G401.6 (cell line): ENCODE data around the gene MED16.
"Not testable (repeated sequence)": the region's sequence is repeated elsewhere in the genome, so short reads cannot be mapped to it uniquely, and the experiment has no call there.

Source experiments
- FAIRE-seq: peaks from 2 replicates; lab custom pipeline; 2012; peaks lifted over from hg19 to GRCh38; lab: Jason Lieb, UNC

MED16 gene

DNA sequence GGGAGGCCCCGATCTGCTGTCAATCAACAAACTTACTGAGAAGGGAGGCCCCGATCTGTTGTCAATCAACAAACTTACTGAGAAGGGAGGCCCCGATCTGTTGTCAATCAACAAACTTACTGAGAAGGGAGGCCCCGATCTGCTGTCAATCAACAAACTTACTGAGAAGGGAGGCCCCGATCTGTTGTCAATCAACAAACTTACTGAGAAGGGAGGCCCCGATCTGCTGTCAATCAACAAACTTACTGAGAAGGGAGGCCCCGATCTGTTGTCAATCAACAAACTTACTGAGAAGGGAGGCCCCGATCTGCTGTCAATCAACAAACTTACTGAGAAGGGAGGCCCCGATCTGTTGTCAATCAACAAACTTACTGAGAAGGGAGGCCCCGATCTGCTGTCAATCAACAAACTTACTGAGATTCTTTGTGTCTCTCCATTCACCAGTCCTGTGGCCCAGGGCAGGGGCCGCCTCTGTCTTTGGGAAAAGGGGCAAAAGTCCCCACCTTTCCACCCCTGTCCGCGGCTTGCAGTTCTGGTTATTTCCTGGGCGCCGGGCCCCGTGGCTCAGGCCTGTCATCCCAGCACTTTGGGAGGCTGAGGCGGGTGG is 39.3 kb downstream of the MED16 start:
- FAIRE-seq = not testable (repeated sequence)

DNA sequence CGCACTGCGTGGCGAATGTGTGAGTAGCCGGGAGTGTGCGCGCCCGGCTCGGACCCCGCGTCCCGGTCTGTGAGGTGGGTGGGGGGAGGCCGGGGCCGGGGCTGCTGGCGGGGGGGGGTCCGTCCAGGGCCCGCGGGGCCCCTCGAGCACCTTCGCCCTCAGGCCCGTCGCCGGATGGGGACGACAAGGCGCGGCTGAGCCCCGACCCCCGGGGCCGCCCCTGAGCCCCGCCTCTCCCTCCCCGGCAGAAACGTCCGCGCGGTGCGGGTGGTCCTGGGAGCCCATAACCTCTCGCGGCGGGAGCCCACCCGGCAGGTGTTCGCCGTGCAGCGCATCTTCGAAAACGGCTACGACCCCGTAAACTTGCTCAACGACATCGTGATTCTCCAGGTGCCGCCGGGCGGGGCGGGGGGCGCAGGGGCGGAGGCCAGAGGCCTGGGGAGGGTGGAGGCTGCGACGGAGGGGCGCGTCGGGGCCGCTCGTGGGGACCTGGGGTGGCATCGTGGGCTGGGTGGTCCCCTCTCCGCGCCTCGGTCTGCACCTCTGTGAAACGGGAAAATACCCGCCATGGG is 39.9 kb downstream of the MED16 start:
- no peak for FAIRE-seq

DNA sequence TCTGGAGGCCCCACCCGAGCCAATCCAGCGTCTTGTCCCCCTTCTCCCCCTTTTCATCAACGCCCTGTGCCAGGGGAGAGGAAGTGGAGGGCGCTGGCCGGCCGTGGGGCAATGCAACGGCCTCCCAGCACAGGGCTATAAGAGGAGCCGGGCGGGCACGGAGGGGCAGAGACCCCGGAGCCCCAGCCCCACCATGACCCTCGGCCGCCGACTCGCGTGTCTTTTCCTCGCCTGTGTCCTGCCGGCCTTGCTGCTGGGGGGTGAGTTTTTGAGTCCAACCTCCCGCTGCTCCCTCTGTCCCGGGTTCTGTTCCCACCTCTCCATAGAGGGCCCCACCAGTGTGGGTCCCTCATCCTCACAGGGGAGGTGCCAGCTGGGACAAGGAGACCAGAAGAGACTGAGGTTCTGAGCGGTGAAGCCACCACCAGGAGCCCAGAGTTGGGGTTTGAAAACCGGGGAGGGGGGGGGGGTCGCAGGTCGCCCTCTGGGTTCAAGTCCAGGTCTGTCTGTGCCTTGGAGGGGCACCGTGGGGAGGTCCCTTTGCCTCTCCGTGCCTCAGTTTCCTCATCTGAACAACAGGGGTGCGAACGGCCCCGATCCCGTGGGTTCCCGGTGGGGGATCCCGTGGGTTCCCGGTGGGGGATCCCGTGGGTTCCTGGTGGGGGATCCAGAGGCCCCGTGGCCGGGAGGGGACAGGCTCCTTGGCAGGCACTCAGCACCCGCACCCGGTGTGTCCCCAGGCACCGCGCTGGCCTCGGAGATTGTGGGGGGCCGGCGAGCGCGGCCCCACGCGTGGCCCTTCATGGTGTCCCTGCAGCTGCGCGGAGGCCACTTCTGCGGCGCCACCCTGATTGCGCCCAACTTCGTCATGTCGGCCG is 40.6 kb downstream of the MED16 start, which contains the start of gene ELANE:
ELANE (plus strand) TSS at position 168 of the 878 bp plus-strand sequence; CDS start at position 194, 26 bp downstream.
- no peak for FAIRE-seq

DNA sequence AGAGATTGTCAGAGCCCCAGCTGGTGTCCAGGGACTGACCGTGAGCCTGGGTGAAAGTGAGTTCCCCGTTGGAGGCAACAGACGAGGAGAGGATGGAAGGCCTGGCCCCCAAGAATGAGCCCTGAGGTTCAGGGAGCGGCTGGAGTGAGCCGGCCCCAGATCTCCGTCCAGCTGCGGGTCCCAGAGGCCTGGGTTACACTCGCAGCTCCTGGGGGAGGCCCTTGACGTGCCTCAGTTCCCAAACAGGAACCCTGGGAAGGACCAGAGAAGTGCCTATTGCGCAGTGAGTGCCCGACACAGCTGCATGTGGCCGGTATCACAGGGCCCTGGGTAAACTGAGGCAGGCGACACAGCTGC is 42.0 kb downstream of the MED16 start:
- no peak for FAIRE-seq

DNA sequence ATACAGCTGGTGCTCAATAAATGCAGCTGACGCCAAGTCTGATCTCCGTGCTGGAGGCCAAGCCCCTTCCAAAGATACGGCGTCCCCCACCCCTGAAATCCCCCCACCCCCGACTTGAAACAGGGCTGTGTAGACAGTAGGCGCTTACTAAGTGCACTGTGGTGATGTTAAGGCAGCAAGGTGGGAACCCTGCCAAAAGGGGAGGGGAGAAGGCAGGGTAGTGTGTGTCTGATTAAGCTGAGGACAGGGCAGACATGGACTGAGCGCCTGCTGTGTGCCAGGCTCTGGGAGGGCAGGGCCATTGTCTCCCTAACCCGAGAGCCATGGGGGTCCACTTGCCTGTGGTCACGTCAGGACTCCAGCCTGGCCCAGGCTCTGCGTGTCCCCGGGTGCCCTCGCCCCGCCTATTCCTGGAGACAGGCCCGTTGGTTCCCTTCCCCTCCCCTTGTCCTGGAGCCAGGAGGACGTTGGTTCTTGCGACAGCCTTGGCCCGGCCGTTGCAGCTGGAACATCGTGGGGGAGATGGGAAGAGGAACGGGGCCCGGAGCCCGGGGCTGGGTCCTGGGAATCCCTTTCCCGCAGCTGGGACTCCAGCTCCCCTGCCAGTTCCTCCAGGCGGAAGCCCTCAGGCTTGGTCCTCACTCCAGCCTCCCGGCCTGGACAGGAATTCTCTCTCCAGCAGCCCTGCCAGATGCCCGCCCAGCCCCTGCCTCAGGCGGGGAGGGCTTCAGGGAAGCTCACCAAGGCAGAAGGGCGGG is 42.6 kb downstream of the MED16 start:
- FAIRE-seq = no peak

DNA sequence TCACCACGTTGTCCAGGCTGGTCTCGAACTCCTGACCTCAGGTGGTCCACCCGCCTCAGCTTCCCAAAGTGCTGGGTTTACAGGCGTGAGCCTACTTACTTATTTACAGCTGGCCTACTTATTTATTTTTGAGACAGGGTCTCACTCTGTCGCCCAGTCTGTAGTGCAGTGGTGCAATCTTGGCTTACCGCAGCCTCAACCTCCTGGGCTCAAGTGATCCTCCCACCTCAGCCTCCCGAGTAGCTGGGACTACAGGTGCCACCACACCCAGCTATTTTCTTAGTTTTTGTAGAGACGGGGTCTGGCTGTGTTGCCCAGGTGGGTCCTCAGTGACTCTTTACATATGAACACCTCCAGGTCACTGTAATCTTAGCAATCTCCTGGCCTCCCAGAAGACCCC is 43.8 kb downstream of the MED16 start:
- FAIRE-seq = not testable (repeated sequence)

DNA sequence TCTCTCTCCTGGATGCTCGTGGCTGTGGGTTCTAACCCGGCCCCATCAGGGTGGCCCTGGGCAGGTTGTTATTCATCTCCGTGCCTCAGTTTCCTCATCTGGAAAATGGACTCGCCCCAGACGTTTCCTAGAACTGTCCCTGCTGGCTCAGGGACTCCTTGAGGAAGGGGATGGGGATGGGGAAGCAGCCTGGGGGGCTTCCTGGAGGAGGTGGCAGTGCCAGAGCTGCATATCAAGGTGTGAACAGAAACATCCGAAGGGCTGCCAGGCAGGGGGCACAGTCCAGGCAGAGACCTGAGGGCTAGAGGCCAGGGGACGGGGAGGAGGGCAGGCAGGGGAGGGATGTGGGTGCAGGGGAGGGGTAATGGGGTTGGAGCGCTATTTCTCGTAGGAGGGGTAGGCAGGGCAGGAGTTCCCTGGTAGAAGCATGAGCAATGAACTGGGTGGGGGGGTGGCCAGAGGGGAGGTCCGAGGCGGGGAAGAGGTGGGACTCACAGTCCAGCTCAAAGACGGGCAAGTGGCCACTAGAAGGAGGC is 44.5 kb downstream of the MED16 start:
- no peak for FAIRE-seq

DNA sequence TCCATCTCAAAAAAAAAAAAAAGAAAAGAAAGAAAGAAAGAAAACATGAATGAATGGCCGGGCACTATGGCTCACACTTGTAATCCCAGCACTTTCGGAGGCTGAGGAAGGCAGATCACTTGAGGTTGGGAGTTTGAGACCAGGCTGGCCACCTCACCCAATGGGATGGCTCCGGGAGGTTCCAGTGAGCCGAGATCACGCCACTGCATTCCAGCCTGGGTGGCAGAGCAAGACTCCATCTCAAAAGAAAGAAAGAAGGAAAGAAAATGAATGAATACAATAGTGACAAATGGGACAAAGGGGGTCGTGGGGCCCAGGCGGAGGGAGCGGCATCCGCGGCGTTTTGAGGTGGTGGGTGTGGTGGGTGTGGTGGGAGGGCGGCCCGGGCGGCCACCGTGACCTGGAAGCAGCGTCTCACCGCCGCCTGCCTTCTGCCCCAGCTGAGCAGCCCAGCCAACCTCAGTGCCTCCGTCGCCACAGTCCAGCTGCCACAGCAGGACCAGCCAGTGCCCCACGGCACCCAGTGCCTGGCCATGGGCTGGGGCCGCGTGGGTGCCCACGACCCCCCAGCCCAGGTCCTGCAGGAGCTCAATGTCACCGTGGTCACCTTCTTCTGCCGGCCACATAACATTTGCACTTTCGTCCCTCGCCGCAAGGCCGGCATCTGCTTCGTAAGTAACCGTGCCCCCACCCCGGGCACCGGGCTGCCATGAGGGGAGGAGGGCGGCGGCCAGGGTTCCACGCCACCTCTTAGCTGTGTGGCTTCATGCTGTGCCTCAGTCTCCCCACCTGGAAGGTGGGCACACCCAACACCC is 47.1 kb downstream of the MED16 start:
- FAIRE-seq = no peak

DNA sequence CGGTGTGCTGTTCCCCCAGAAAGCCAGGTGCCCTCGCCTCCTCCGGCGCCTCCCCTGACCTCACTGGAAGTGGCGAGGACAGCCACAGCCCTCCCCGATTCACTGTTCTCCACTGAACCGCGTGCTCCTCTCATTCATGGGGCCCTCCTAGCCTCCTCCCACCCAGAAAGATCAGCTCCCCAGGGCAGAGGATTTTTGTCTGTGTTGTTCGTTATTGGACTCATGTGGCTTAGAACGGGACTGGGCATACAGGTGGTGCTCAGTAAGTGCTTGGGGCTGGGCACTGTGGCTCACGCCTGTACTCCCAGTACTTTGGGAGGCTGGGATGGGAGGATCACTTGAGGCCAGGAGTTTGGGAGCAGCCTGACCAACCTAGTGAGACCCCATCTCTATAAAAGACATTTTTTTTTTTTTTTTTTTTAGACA is 48.4 kb downstream of the MED16 start:
- no peak for FAIRE-seq

DNA sequence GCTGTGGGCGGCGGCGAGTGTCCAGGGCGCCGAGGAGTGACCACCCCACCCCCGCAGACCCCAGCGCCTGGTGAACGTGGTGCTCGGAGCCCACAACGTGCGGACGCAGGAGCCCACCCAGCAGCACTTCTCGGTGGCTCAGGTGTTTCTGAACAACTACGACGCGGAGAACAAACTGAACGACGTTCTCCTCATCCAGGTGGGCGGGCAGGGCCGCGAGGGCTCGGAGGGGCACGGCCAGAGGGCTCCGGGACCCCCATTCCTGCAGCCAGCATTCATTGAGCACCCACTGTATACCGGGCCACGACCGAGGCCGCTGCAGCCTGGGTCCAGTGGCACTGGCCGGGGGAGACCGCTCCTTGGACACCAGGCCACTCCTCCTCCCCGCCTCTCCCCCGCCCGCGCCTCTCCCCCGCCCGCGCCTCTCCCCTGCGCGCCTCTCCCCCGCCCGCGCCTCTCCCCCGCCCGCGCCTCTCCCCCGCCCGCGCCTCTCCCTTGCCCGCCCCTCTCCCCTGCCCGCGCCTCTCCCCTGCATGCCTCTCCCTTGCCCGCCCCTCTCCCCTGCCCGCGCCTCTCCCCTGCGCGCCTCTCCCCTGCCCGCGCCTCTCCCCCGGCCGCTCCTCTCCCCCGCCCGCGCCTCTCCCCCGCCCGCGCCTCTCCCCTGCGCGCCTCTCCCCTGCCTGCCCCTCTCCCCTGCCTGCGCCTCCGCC is 49.0 kb downstream of the MED16 start:
- FAIRE-seq = no peak

DNA sequence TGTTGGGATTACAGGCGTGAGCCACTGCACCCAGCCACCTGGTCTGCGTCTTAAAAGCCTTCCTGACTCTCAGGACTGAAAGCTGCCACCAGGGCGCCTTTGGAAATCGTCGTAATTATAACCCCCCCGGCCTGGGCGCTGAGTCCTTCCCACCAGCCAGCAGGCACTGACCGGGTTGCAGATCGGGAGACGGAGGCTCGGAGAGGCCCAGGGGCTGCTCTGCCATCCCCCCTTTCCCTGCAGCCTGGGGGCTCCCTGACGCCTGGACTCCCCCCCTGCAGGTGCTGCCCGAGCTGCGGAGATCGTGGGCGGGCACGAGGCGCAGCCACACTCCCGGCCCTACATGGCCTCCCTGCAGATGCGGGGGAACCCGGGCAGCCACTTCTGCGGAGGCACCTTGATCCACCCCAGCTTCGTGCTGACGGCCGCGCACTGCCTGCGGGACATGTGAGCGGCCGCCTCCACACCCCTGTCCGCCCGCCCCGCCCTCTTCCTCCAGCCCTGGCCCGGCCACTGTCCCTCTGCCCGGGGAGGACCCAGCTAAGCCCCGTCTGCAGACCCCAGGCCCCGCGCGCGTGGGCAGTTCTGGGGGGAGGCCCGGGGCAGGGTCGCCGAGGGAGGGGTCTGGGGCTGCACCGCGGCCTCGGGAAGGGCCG is 49.7 kb downstream of the MED16 start:
- no peak for FAIRE-seq

DNA sequence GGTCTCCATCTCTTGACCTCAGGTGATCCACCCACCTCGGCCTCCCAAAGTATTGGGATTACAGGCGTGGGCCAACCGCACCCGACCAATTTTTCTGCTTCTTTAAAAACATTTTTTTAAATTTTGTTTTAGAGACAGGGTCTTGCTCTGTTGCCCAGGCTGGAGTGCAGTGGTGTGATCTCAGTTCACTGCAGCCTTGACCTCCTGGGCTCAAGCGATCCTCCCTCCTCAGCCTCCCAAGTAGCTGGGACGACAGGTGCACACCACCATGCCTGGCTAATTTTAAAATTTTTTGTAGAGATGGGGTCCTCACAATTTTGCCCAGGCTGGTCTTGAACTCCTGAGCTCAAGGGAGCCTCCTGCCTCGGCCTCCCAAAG is 50.2 kb downstream of the MED16 start:
- FAIRE-seq = not testable (repeated sequence)

DNA sequence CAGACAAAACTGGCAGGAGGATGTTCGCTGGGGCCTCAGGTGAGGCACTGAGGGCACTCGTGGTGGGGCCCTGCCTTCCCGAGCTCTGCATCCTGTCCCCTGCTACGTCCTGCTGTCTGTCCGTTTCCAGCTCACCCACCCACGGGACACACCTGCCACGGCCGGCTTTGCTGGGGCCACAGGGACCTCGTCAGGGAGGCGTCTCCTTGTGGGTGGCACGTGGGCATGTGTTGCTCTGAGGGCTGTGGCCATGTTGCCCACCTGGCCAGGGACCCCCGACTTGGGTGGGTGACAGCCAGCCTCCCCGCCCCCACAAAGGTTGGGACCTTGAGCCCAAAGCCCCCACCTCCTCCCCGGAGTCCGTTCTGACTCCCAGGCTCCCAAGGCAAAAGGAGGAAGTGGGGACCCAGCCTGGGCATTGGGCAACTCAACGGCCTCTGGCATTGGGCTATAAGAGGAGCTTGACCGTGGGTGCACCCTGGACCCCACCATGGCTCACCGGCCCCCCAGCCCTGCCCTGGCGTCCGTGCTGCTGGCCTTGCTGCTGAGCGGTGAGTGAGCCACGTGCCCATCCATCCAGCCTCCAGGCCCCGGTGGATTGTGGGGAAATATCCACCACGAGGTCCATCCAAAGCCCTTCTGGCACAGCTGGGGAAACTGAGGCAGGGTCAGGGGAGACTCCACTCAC is 52.3 kb downstream of the MED16 start, which contains the start of gene PRTN3:
PRTN3 (plus strand) TSS at position 481 of the 688 bp plus-strand sequence; CDS start at position 491, 10 bp downstream.
- no peak for FAIRE-seq

DNA sequence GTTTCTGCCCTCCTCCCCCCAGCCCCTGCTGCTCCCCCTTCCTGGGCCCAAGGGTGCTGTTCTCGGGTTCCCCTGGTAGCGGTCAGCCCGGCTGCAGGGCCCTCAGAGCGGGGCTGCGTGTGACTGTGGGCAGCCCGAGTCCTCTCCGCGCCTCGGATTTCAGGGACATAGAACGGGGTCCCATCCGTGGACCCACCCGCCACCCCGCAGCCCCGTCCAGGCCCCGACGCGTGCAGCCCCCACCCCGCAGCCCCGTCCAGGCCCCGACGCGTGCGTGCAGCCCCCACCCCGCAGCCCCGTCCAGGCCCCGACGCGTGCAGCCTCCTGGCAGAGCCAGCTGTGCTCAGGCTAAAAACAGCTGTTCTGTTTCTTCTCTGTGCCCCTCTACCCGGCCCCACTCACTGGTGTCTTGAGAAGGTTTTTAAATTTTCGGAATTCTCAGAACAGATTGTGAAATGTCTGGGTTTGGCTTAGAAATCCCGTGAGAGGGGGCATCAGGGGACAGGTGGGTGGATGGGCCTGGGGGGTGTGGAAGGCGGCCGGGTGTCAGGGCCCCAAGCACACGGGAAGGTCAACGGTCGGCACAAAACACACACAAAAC is 57.7 kb downstream of the MED16 start:
- FAIRE-seq = no peak

DNA sequence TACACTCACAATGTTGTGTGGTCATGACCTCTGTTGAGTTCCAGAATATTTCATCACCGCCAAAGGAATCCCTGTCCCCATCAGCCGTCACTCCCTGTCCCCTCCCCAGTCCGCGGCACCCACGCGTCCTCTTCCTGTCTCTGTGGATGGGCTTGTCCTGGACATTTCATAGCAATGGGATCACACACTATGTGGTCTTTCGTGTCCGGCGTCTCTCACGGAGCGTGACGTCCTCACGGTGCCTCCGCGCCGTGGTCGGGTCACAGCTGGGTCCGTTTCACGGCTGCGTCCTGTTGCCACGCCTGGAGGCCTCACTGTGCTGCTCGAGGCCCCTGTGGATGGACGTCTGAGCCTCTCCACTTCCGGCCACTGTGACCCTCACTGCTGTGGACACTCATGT is 58.8 kb downstream of the MED16 start:
- no peak for FAIRE-seq

DNA sequence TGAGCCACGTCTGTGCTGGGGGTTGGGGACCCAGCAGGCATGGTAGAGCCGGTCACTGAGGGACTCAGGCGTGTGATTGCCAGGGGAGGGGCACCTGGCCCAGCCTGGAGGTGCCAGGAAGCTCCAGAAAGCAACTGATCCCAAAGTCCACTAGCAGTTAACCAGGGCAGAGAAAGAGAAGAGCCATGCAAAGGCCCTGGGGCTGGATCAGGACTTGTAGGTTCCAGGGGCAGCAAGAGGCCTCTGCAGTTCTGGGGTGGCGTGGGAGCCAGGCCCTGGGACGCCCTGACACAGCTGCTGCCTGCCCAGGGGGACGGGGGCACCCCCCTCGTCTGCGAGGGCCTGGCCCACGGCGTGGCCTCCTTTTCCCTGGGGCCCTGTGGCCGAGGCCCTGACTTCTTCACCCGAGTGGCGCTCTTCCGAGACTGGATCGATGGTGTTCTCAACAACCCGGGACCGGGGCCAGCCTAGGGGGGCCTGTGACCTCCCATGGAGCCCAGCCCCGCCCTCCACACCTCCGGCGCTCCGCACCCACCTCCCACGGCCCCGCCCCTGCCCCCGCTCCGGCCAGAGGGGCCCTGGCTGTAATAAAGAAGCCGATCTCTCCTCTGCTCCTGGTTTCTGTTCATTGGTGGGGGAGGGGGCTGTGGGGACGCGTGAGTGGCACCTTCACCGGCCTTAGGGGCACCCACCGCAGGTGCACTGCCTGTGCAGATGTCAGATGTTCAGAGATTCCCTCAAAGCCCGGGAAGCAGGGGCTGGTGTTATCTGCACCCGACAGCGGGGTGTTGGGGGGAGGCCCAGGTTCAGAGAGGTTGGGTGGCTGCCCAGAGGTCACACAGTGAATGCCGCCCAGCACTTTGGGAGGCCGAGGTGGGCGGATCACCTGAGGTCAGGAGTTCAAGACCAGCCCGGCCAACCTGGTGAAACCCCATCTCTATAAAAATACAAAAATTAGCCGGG is 61.3 kb downstream of the MED16 start:
- FAIRE-seq = no peak

DNA sequence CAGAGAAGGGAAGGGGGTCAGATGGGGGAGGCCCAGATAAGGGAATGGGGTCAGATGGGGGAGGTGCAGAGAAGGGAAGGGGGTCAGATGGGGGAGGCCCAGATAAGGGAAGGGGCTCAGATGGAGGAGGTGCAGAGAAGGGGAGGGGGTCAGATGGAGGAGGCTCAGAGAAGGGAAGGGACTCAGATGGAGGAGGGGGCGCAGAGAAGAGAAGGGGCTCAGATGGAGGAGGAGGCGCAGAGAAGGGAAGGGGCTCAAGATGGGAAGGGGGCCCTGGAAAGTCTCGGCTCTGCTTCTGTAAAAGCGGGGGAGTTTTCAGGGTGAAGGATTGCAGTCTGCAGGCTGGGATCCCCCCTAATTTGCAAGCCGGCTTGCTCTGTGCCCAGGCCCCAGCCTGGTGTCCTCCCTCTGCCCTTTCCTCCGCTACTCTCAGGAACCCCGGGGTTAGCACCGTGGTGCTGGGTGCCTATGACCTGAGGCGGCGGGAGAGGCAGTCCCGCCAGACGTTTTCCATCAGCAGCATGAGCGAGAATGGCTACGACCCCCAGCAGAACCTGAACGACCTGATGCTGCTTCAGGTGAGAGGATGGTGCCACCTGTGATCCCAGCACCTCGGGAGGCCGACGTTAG is 63.7 kb downstream of the MED16 start:
- FAIRE-seq = no peak
